HepG2 (cell line): ENCODE results near the gene UBE2D3. TPM values are rescaled to one million over a fixed set of nuclear protein-coding genes. Genes with fewer than 3 reads are reported as not detected.

Experiments used
- ATAC-seq: fragments of 200-7000 bp; cut with Tn5 transposase; 3 replicates; pipeline ENCODE4 v1.9.1; 2020; ENCODE audit warnings: mild to moderate bottlenecking, moderate library complexity
- BruUV-seq: library from RNA; stranded (reverse); fragments of 400-500 nt; replicated peaks from 2 replicates; lab custom pipeline; 2021; lab: Mats Ljungman, UMichigan
- CTCF ChIA-PET: fragments of 300-600 bp; formaldehyde crosslinking; extraction: SDS; loops from one replicate; lab custom pipeline; 2021; ENCODE audit warnings: low total read pairs, inconsistent platforms, low intra/inter-chr PET ratio; lab: Yijun Ruan, JAX
- POLR2A ChIA-PET: fragments of 350-600 bp; sonication (Branson Sonifier 250); formaldehyde crosslinking; loops from one replicate; lab custom pipeline; 2020; ENCODE audit warnings: antibody characterized with exemption, inconsistent platforms; lab: Yijun Ruan, JAX
- DNase-seq: peaks from one replicate; pipeline ENCODE4 v3.0.0-alpha.2; 2015; ENCODE audit warnings: low spot score
- FAIRE-seq: peaks from 3 replicates; lab custom pipeline; 2011; peaks lifted over from hg19 to GRCh38; lab: Jason Lieb, UNC
- H2AFZ ChIP-seq: one replicate; pipeline ENCODE4 v1.6.1; 2011; ENCODE audit warnings: low read length, inconsistent platforms
- H3K27ac ChIP-seq: fragments of 300-600 bp; 3 replicates; pipeline ENCODE4 v1.8.0; 2011; ENCODE audit warnings: mixed run types, mild to moderate bottlenecking, mixed read lengths, low read length, inconsistent platforms; ENCODE audit not compliant: insufficient read depth; ENCODE audit errors: extremely low read length
- H3K27me3 ChIP-seq, 2 experiments: fragments of 200-600 bp in 1 of 2; 2 replicates in 1 of 2; 3 replicates in 1 of 2; pipeline versions ENCODE4 v1.6.0 to v1.8.0; 2011; ENCODE audit warnings: low read length in 2 of 2, mild to moderate bottlenecking in 2 of 2, moderate library complexity in 2 of 2, inconsistent platforms in 1 of 2; ENCODE audit not compliant: insufficient read depth in 2 of 2, control insufficient read depth in 1 of 2
- H3K36me3 ChIP-seq, 2 experiments: fragments of 200-600 bp in 1 of 2; replicated peaks in 1 of 2; 2 replicates in 1 of 2; 3 replicates in 1 of 2; pipeline versions ENCODE4 v1.5.1 to v1.8.0; 2011; ENCODE audit warnings: low read length in 2 of 2, inconsistent platforms in 1 of 2; ENCODE audit not compliant: insufficient read depth in 2 of 2, control insufficient read depth in 1 of 2
- H3K4me1 ChIP-seq: 2 replicates; pipeline ENCODE4 v1.5.1; 2012; ENCODE audit warnings: low read length, inconsistent platforms; ENCODE audit not compliant: insufficient read depth
- H3K4me2 ChIP-seq: 2 replicates; pipeline ENCODE4 v1.6.0; 2011; ENCODE audit warnings: low read depth, low read length, inconsistent platforms
- H3K4me3 ChIP-seq, 3 experiments: fragments of 200-600 bp in 1 of 3; sonication (generic), shearing (Covaris generic) in 1 of 3; replicated peaks in 1 of 3; 2 replicates each; pipeline ENCODE4 v1.5.1; 2011 to 2016; ENCODE audit warnings: low read length in 3 of 3, inconsistent platforms in 2 of 3, low read depth in 2 of 3, mild to moderate bottlenecking in 2 of 3, control low read depth in 1 of 3, mixed read lengths in 1 of 3; ENCODE audit not compliant: insufficient read depth in 1 of 3
- H3K79me2 ChIP-seq: one replicate; pipeline ENCODE4 v1.6.1; 2011; ENCODE audit warnings: low read length, inconsistent platforms; ENCODE audit not compliant: insufficient read depth
- H3K9ac ChIP-seq: 2 replicates; pipeline ENCODE4 v1.6.0; 2011; ENCODE audit warnings: mild to moderate bottlenecking, low read depth, low read length, inconsistent platforms; ENCODE audit not compliant: insufficient read depth
- H3K9me3 ChIP-seq: 2 replicates; pipeline ENCODE4 v1.5.1; 2012; ENCODE audit warnings: mild to moderate bottlenecking, low read length
- H4K20me1 ChIP-seq: 2 replicates; pipeline ENCODE4 v1.6.0; 2011; ENCODE audit warnings: inconsistent platforms, mild to moderate bottlenecking, low read length, moderate library complexity; ENCODE audit not compliant: insufficient read depth
- BCL6 ChIP-seq: IDR thresholded peaks from 2 replicates; pipeline ENCODE4 v1.6.1; 2016; ENCODE audit warnings: missing genetic modification reagents, missing compliant biosample characterization
- DNMT1 ChIP-seq: sonication (generic); formaldehyde crosslinking; IDR thresholded peaks from 2 replicates; pipeline ENCODE4 v1.5.1; 2020; ENCODE audit warnings: mild to moderate bottlenecking, missing genetic modification reagents
- MTERF4 ChIP-seq: sonication (generic); formaldehyde crosslinking; IDR thresholded peaks from 2 replicates; pipeline ENCODE4 v1.8.0; 2023; ENCODE audit warnings: mild to moderate bottlenecking, missing genetic modification reagents
- NFYC ChIP-seq: IDR thresholded peaks from 2 replicates; pipeline ENCODE4 v1.6.1; 2016; ENCODE audit warnings: missing genetic modification reagents, missing compliant biosample characterization
- PCBP1 ChIP-seq: fragments of 200-400 bp; formaldehyde crosslinking; IDR thresholded peaks from 2 replicates; pipeline ENCODE4 v1.6.1; 2017; ENCODE audit warnings: mild to moderate bottlenecking, low read depth, low read length, borderline replicate concordance
- PRDM4 ChIP-seq: sonication (generic); formaldehyde crosslinking; IDR thresholded peaks from 2 replicates; pipeline ENCODE4 v1.9.0; 2021; ENCODE audit warnings: missing genetic modification reagents, borderline replicate concordance
- PTBP1 ChIP-seq: fragments of 200-400 bp; formaldehyde crosslinking; IDR thresholded peaks from 2 replicates; pipeline ENCODE4 v1.6.1; 2018; ENCODE audit warnings: low read length, low read depth; ENCODE audit not compliant: poor library complexity, severe bottlenecking
- STAT5B ChIP-seq: sonication (generic); formaldehyde crosslinking; IDR thresholded peaks from 2 replicates; pipeline ENCODE4 v1.4.0; 2020; ENCODE audit warnings: missing genetic modification reagents
- TEAD3 ChIP-seq: optimal IDR thresholded peaks from 2 replicates; pipeline ENCODE3; 2016; ENCODE audit warnings: borderline replicate concordance
- ZNF33B ChIP-seq: sonication (generic); formaldehyde crosslinking; IDR thresholded peaks from 2 replicates; pipeline ENCODE4 v1.5.1; 2020; ENCODE audit warnings: mild to moderate bottlenecking, missing genetic modification reagents
- ZNF496 ChIP-seq: sonication (generic); formaldehyde crosslinking; IDR thresholded peaks from 2 replicates; pipeline ENCODE4 v1.8.1; 2023; ENCODE audit warnings: mild to moderate bottlenecking, moderate library complexity, missing genetic modification reagents; ENCODE audit not compliant: insufficient replicate concordance
- ZNF558 ChIP-seq: sonication (generic); formaldehyde crosslinking; IDR thresholded peaks from 2 replicates; pipeline ENCODE4 v1.9.0; 2022; ENCODE audit warnings: mild to moderate bottlenecking, missing genetic modification reagents, borderline replicate concordance
- ZNF75D ChIP-seq: sonication (generic); formaldehyde crosslinking; IDR thresholded peaks from 2 replicates; pipeline ENCODE4 v1.8.1; 2023; ENCODE audit warnings: missing genetic modification reagents, mild to moderate bottlenecking, borderline replicate concordance
- WGBS: methylation state at CpG from one replicate; pipeline ENCODE4 v1.1.6; 2017; ENCODE audit warnings: low lambda C conversion rate; 5-methylcytosine and 5-hydroxymethylcytosine counted together
- in situ Hi-C: cut with HindIII; loops from 2 replicates; pipeline ENCODE4 v1.10.0; 2017; ENCODE audit warnings: low pct_unique_long_range_greater_than_20kb; ENCODE audit not compliant: extremely low pct_ligation_motif_present
- intact Hi-C: fragments of 100-400 bp; cut with micrococcal nuclease; formaldehyde crosslinking; loops from one replicate; pipeline ENCODE4 v1.10.0; 2022; ENCODE audit not compliant: unreplicated experiment
- polyA plus RNA-seq, 8 experiments: library from polyadenylated mRNA; depleted of rRNA in 3 of 8; stranded (reverse) in 7 of 8; unstranded in 1 of 8; fragments of >200 nt; fragmentation: Illumina TruSeq in 4 of 8; extraction: Trizol in 4 of 8; gene quantifications; 2 replicates each; pipeline versions ENCODE4 v1.2.1 to v1.2.3, GENCODE V29; 2011 to 2016; ENCODE audit warnings: low read depth in 4 of 8, missing spikeins in 1 of 8, mixed read lengths in 1 of 8; ENCODE audit not compliant: insufficient read depth in 1 of 8
- total RNA-seq, 5 experiments: library from RNA; depleted of rRNA; stranded (reverse); fragments of >200 nt; fragmentation: Illumina TruSeq; extraction: Trizol; gene quantifications; 2 replicates each; pipeline ENCODE4 v1.2.3, GENCODE V29; 2016; ENCODE audit warnings: low read depth in 1 of 5

Gene UBE2D3
- total and polyA plus RNA-seq, 2 of the 13 experiments (the other 11 are each of a cell fraction or from before 2014, with no cell fraction given), result 224 to 293 TPM

DNA sequence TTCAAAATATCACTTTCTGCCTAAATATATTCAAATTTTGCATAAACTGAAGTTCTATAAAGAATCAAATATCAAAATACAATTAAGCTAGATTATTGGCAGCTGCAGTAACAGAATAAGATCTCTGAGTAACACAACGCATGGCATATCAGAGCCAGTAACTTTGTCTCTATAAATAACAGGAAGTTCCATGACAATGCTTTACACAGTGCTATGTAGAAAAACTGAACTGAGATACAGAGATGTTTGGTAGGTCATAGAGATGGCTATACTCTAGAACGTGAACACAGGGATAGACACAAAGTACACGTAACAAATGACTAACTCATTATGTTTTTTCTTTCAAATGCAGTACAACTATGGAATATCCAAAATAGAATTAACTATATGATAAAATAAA is 18.2 kb downstream of the UBE2D3 start:
- H3K27me3 ChIP-seq, result no peaks in the 10 kb centered on the region
- no TSS peak for BruUV-seq
- CTCF ChIA-PET, result no interaction called here
- H3K4me3 ChIP-seq, result no peak overlapping the region
- H3K4me2 ChIP-seq, result no peak overlapping the region
- ATAC-seq (no peak), DNase-seq (no peak), FAIRE-seq (no peak)
- H3K9me3 ChIP-seq, result no peaks in the 10 kb centered on the region
- no peak overlapping the region for H3K27ac ChIP-seq
- peaks cover 96% of the 10 kb centered on the region for H3K79me2 ChIP-seq
- in situ Hi-C loops (no loop called here), intact Hi-C loops (no loop called here)
- peaks cover 6 to 72% of the 10 kb centered on the region in 2 experiments for H3K36me3 ChIP-seq
- H2AFZ ChIP-seq, result no peak overlapping the region
- POLR2A ChIA-PET, result interaction anchor here (1.6 kb wide), 1 partner anchor 18 kb away, joined by 9 read pairs; the partner anchor contains the start of gene UBE2D3
- peaks cover 64% of the 10 kb centered on the region for H4K20me1 ChIP-seq
- 97% methylated on average over 3 of the region's 3 CpGs for WGBS
- H3K4me1 ChIP-seq, result peaks cover 21% of the 10 kb centered on the region
- TF ChIP-seq TEAD3 (CRISPR knock-in tag), result no peak
- TF ChIP-seq ZNF33B (CRISPR knock-in tag), result no peak
- no peak for TF ChIP-seq ZNF75D
- no peak for TF ChIP-seq BCL6 (CRISPR knock-in tag)
- TF ChIP-seq PCBP1, result no peak
- TF ChIP-seq ZNF496 (CRISPR knock-in tag), result no peak
- TF ChIP-seq ZNF558 (CRISPR knock-in tag), result no peak
- TF ChIP-seq NFYC, result no peak
- no peak for TF ChIP-seq STAT5B (CRISPR knock-in tag)
- TF ChIP-seq PTBP1, result no peak
- TF ChIP-seq DNMT1 (CRISPR knock-in tag), result no peak
- no peak for TF ChIP-seq MTERF4
- no peak for TF ChIP-seq PRDM4 (CRISPR knock-in tag)
- H3K9ac ChIP-seq, result no peak overlapping the region
